Measurements from ENCODE around the gene KRTAP4-2. TPM values are rescaled to one million over a fixed set of nuclear protein-coding genes. Genes with fewer than 3 reads are reported as not detected.
"Not testable (repeated sequence)": the region's sequence is repeated elsewhere in the genome, so short reads cannot be mapped to it uniquely, and the experiment has no call there.

The KRTAP4-2 gene
- total RNA-seq, 4 donors from 2014 or later: not detected

DNA sequence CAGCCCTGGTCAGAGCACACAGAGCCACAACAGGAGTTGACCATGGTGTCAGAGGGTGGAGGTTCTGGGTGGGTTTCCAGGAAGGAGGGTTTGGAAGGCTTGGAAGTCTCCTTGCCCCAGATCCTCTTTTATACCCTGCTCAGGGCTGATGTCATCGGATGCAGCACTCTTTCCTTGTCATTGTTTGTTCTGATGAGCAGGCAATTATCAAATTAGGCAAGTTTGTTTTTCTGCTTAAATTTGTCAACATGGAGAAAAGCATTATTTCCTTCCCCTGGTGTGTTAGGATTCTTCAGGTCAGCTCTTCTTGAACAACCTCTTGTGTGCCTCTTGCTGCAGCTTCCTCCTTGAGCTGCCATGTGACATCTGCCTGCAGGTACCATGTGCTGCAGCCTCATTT, 17.4 kb downstream of the KRTAP4-2 start, which contains the start of gene KRTAP4-4:
TSS of gene KRTAP4-4 (minus strand) at position 101 of the 400 bp plus-strand sequence. CDS start at position 44, 57 bp downstream.
- DNase-seq (ENCODE audit: low spot score) (no peak), ATAC-seq (ENCODE audit: low FRiP score) (no peak)
- TF ChIP-seq, protein P1, sequence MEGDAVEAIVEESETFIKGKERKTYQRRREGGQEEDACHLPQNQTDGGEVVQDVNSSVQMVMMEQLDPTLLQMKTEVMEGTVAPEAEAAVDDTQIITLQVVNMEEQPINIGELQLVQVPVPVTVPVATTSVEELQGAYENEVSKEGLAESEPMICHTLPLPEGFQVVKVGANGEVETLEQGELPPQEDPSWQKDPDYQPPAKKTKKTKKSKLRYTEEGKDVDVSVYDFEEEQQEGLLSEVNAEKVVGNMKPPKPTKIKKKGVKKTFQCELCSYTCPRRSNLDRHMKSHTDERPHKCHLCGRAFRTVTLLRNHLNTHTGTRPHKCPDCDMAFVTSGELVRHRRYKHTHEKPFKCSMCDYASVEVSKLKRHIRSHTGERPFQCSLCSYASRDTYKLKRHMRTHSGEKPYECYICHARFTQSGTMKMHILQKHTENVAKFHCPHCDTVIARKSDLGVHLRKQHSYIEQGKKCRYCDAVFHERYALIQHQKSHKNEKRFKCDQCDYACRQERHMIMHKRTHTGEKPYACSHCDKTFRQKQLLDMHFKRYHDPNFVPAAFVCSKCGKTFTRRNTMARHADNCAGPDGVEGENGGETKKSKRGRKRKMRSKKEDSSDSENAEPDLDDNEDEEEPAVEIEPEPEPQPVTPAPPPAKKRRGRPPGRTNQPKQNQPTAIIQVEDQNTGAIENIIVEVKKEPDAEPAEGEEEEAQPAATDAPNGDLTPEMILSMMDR (IDR thresholded peaks at IDR 0.05): no peak

DNA sequence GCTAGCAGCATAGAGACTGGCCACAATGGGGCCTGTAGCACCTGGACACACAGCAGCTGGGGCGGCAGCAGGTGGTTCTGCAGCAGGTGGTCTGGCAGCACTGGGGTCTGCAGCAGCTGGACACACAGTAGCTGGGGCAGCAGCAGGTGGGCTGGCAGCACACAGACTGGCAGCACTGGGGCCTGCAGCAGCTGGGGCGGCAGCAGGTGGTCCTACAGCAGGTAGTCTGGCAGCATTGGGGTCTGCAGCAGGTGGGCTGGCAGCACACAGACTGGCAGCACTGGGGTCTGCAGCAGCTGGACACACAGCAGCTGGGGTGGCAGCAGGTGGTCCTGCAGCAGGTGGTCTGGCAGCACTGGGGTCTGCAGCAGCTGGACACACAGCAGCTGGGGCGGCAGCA, 17.8 kb downstream of the KRTAP4-2 start:
- not testable (repeated sequence) for DNase-seq (ENCODE audit: low spot score); ATAC-seq (ENCODE audit: low FRiP score)

DNA sequence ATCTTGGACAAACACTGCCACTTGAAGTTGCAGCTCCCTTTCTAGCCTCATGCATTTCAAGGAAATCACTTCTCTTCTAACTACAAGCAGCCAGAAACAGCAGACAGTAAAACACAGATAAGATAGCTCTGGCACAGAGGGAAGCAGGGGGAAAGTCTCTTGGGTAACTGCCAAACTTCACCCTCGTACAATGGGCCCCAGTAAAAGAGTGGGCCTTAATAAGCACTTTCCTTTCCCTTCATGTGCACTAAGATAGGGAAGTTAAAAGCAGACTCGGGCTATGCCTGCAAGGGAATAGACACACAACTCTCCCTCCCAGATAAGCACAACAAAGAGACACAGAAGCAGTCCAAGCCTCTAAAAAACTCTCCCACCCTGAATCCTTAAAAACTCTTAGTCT, 24.2 kb downstream of the KRTAP4-2 start:
- TF ChIP-seq, protein P1 (IDR thresholded peaks at IDR 0.05): no peak

DNA sequence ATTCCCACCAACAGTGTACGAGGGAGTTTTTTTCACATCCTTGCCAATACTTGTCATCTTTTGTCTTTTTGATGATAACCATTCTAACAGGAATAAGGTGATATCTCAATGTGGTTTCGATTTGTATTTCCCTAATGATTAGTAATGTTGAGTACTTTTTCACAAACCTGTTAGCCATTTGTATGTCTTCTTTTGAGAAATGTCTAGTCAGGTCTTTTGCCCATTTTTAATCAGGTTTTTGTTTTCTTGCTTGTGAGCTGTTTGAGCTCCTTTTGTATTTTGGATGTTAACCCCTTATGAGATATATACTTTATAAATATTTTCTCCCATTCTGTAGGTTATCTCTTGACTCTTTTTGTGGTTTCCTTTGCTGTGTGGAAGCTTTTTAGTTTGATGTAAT, 26.5 kb downstream of the KRTAP4-2 start:
- ATAC-seq (ENCODE audit: low FRiP score): no peak
- TF ChIP-seq, protein P1 (IDR thresholded peaks at IDR 0.05): no peak
- DNase-seq (ENCODE audit: low spot score): no peak

More for the DNA sequence above, 24.2 kb downstream of the KRTAP4-2 start:
- ATAC-seq (ENCODE audit: low FRiP score): no peak
- no peak for DNase-seq (ENCODE audit: low spot score)

DNA sequence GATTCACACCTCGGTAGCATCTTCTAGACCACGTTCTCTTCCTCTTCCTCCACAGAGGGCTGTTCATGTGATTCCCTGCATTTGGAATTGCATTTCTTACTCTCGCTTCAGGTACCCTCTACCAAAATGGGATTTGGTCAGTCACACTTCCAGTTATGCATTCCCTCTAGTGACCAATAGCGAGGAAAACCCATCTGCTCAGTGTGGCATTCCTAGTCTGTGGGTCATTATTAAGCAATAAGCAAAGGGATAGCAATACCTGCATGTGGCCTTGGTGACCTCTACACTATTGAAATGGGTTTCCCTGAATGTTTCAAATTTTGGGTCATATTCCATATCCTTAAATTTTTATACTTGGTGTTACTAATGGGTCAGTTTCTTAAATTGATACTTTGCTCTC, 28.0 kb downstream of the KRTAP4-2 start:
- no peak for DNase-seq (ENCODE audit: low spot score)
- ATAC-seq (ENCODE audit: low FRiP score): no peak

DNA sequence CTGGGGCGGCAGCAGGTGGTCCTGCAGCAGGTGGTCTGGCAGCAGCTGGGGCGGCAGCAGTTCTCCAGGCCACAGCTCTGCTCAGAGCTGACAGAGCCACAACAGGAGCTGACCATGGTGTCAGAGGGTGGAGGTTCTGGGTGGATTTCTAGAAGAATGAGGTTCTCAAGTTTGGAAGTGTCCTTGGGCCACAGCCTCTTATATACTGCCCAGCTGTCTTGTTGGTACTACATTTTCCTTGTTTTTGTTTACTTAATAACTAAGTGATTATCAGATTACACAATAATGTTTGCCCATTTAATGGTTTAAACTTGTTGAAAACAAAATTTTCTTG, 28.4 kb downstream of the KRTAP4-2 start, which contains the start of gene KRTAP4-5:
TSS of gene KRTAP4-5 (minus strand) at position 174 of the 334 bp plus-strand sequence. CDS start at position 116, 58 bp downstream.
- DNase-seq (ENCODE audit: low spot score): no peak
- ATAC-seq (ENCODE audit: low FRiP score): no peak
- TF ChIP-seq, protein P1 (IDR thresholded peaks at IDR 0.05): no peak

More for the DNA sequence above, 28.0 kb downstream of the KRTAP4-2 start:
- TF ChIP-seq, protein P1 (IDR thresholded peaks at IDR 0.05): no peak

DNA sequence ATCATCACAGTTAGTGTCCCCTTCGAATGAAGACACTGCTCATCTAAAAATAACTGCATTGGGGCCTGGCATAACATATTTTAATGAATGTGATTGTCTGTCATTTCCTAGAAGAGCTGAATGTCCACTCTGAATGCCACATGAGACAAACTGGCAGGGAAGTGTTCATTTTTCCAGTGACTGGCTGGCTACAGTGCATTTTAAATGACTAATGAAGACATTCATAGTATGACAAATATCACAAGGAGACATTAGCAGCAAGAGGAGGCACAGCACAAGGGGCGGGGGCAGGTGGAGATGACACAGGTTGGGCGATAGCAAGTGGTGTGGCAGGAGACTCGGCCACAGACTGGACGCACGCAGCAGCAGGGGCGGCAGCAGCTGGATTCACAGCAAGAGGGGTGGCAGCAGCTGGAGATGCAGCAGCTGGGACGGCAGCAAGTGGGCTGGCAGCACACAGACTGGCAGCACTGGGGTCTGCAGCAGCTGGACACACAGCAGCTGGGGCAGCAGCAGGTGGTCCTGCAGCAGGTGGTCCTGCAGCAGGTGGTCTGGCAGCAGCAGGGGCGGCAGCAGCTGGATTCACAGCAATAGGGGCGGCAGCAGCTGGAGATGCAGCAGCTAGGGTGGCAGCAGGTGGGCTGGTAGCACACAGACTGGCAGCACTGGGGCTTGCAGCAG, 28.9 kb downstream of the KRTAP4-2 start:
- DNase-seq (ENCODE audit: low spot score); ATAC-seq (ENCODE audit: low FRiP score): not testable (repeated sequence)

DNA sequence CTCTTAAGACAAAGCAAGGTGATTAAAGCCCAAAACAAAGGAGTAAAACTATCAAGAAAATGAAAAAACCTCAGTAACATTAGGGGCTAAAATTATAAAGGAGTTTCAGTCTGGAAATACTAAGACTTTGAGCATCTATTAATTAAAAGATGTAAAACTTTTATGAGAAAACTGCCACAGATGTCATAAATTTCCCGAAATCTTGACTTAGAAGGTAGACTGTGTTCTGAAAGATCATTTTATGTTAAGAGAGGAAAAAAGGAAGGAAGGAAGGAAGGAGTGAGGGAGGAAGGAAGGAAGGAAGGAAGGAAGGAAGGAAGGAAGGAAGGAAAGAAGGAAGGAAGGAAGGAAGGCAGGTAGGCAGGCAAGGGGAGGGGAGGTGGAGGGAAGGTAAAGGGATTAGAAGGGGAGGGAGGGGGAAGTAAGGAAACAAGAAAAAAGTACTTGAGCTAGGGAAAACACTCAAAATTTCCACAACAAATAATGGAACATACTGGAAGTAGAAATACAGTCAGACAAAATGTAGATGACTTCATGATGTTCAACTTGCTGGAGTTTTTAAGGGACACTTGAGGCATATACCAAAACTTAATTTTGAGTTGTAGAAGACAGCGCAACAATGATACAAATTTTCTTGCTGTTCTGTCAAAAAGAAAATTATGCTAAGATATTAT, 30.4 kb downstream of the KRTAP4-2 start:
- DNase-seq (ENCODE audit: low spot score) (no peak), ATAC-seq (ENCODE audit: low FRiP score) (no peak)
- TF ChIP-seq, protein P1 (IDR thresholded peaks at IDR 0.05): no peak
